ENCODE results near the gene HACD3. TPM values are rescaled to one million over a fixed set of nuclear protein-coding genes. Genes with fewer than 3 reads are reported as not detected.
A peak's percentile ranks its signal among the peaks of the same experiment; 100 is the strongest.
"Not testable (repeated sequence)": the region's sequence is repeated elsewhere in the genome, so short reads cannot be mapped to it uniquely, and the experiment has no call there.

HACD3 gene
- total and polyA plus RNA-seq, 2 experiments from 2014 or later, result 104 to 119 TPM

DNA sequence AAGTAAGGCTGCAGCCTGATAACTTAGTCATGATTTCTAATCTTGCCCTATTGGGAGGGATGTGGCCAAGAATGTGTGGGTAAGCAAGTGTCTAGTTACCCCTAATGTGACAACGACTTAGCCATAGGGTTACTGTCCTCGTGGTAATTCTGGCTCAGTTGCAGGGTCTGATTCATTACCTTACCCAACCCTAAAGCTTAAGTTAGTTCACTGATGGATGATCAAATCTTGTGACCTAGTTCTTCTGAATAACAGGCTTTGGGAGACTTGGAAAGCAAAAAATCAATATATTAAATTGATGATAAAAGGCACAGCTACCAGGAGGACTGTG lies 82.3 kb downstream of the HACD3 start:
- Histone ChIP-seq H3K9me3 (ENCODE audit: low read depth) (no peaks in the 10 kb centered on the region), H2AFZ (peak overlapping the region; percentile 96; the same call in 1 of the 2 replicates), H3K4me2 (ENCODE audit: unreplicated experiment) (peak overlapping the region; percentile 92), H3K79me2 (ENCODE audit: insufficient read depth) (peaks cover 40% of the 10 kb centered on the region), H3K36me3 (ENCODE audit: low read depth) (no peaks in the 10 kb centered on the region), H3K27me3 (replicated peaks; ENCODE audit: insufficient read depth) (no peaks in the 10 kb centered on the region), H4K20me1 (ENCODE audit: insufficient read depth) (no peaks in the 10 kb centered on the region), H3K9me2 (ENCODE audit: insufficient read depth) (no peaks in the 10 kb centered on the region), H3F3A (ENCODE audit: insufficient read depth) (0 out of 2 replicates have a peak, but pooled peaks cover 10% of the 10 kb centered on the region), H3K4me3 (no peak overlapping the region), H3K4me1 (ENCODE audit: insufficient read depth) (peaks cover 39% of the 10 kb centered on the region), H3K9ac (peak overlapping the region; percentile 96), H3K27ac (peak overlapping the region; percentile 94)
- in situ Hi-C loops (cut with MboI), result no loop called here
- TF ChIP-seq EZH2phosphoT487 (IDR thresholded peaks at IDR 0.05; ENCODE audit: insufficient read depth, low read depth) (no peak), EZH2 (IDR thresholded peaks at IDR 0.05; ENCODE audit: insufficient read depth, poor library complexity, severe bottlenecking) (no peak)
- DNase-seq, result peak; percentile 61
- 37% methylated on average over 2 of the region's 2 CpGs for WGBS, 2 experiments (ENCODE audit: low coverage in 1 of 2, low lambda C conversion rate in 2 of 2, missing lambda C conversion rate in 2 of 2)

DNA sequence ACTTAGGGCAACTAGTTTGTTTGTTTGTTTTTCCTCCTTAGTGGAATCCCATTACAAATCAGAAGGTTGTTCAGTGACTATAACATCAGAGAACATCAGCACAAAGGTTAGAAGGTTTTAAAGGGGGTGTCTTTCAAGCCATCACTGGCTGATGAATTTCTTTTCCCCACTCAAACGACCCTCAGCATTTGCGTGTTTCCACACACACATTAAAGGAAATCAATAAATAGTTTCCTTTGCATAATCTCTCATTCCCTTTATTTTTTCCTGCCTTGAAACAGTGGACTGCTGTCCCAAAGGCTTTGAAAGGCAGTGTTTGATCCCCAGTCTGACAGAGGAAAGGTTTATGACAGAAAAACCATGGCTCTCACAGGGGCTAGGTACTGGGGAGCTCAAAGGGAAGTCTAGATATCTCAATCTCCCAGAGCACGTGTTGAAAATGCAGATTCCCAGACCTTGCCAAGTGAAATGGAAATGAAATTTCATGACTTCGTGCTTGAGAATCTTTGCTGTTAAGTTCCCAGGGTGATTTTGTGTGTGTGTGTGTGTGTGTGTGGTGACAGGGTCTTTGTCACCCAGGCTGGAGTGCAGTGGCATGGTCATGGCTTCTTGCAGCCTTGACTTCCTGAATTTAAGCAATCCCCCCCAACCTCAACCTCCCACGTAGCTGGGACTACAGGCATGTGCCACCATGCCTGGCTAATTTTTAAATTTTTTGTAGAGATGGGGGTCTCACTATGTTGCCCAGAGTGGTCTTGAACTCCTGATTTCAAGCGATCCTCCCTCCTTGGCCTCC lies 82.9 kb downstream of the HACD3 start:
- H3K27ac ChIP-seq, result peak overlapping the region; percentile 94
- H3K4me1 ChIP-seq (ENCODE audit: insufficient read depth), result peaks cover 34% of the 10 kb centered on the region
- no peaks in the 10 kb centered on the region for H3K9me3 ChIP-seq (ENCODE audit: low read depth)
- H3K27me3 ChIP-seq (replicated peaks; ENCODE audit: insufficient read depth), result no peaks in the 10 kb centered on the region
- no peak for DNase-seq
- in situ Hi-C loops (cut with MboI), result no loop called here
- no peaks in the 10 kb centered on the region for H3K36me3 ChIP-seq (ENCODE audit: low read depth)
- H3K9ac ChIP-seq, result peak overlapping the region; percentile 13; the same call in 1 of the 2 replicates
- H2AFZ ChIP-seq, result peak overlapping the region; percentile 96; the same call in 1 of the 2 replicates
- WGBS, 2 experiments (ENCODE audit: low coverage in 1 of 2, low lambda C conversion rate in 2 of 2, missing lambda C conversion rate in 2 of 2), result 88 to 91% methylated on average over 6 of the region's 6 CpGs
- H3K4me2 ChIP-seq (ENCODE audit: unreplicated experiment), result no peak overlapping the region
- H3K9me2 ChIP-seq (ENCODE audit: insufficient read depth), result no peaks in the 10 kb centered on the region
- no peak overlapping the region for H3K4me3 ChIP-seq
- peaks cover 35% of the 10 kb centered on the region for H3K79me2 ChIP-seq (ENCODE audit: insufficient read depth)
- H4K20me1 ChIP-seq (ENCODE audit: insufficient read depth), result no peaks in the 10 kb centered on the region
- TF ChIP-seq EZH2 (IDR thresholded peaks at IDR 0.05; ENCODE audit: insufficient read depth, poor library complexity, severe bottlenecking) (no peak), EZH2phosphoT487 (IDR thresholded peaks at IDR 0.05; ENCODE audit: insufficient read depth, low read depth) (no peak)
- 0 out of 2 replicates have a peak, but pooled peaks cover 10% of the 10 kb centered on the region for H3F3A ChIP-seq (ENCODE audit: insufficient read depth)

DNA sequence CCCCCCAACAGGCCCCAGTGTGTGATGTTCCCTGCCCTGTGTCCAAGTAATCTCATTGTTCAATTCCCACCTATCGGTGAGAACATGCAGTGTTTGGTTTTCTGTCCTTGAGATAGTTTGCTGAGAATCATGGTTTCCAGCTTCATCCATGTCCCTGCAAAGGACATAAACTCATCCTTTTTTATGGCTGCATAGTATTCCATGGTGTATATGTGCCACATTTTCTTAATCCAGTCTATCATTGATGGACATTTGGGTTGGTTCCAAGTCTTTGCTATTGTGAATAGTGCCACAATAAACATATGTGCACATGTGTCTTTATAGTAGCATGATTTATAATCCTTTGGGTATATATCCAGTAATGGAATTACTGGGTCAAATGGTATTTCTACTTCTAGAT lies 85.6 kb downstream of the HACD3 start:
- WGBS, 2 experiments (ENCODE audit: low coverage in 1 of 2, low lambda C conversion rate in 2 of 2, missing lambda C conversion rate in 2 of 2), result 92 to 100% methylated on average over 1 of the region's 1 CpG
- in situ Hi-C loops (cut with MboI), result not testable (repeated sequence)

GRCh38 chr15:65618560-65619109 lies 88.4 kb downstream of the HACD3 start:
- in situ Hi-C loops (cut with MboI), result no loop called here
- 69 to 78% methylated on average over 5 of the region's 5 CpGs for WGBS, 2 experiments (ENCODE audit: low coverage in 1 of 2, low lambda C conversion rate in 2 of 2, missing lambda C conversion rate in 2 of 2)

More for the DNA sequence above, 85.6 kb downstream of the HACD3 start:
- not testable (repeated sequence) for H3K4me2 ChIP-seq (ENCODE audit: unreplicated experiment); H3K9me3 ChIP-seq (ENCODE audit: low read depth); H3K9ac ChIP-seq; DNase-seq; H3K27ac ChIP-seq; H3K9me2 ChIP-seq (ENCODE audit: insufficient read depth); H3K36me3 ChIP-seq (ENCODE audit: low read depth); H3K4me3 ChIP-seq; H4K20me1 ChIP-seq (ENCODE audit: insufficient read depth); H2AFZ ChIP-seq; H3K79me2 ChIP-seq (ENCODE audit: insufficient read depth); H3K27me3 ChIP-seq (replicated peaks; ENCODE audit: insufficient read depth)
- H3K4me1 ChIP-seq (ENCODE audit: insufficient read depth), result peaks cover 14% of the 10 kb centered on the region
- H3F3A ChIP-seq (ENCODE audit: insufficient read depth), result 0 out of 2 replicates have a peak, but pooled peaks cover 10% of the 10 kb centered on the region

More at GRCh38 chr15:65618560-65619109, 88.4 kb downstream of the HACD3 start:
- DNase-seq, result no peak
- Histone ChIP-seq H3F3A (ENCODE audit: insufficient read depth) (no peaks in the 10 kb centered on the region), H3K4me3 (no peak overlapping the region), H3K9me3 (ENCODE audit: low read depth) (no peaks in the 10 kb centered on the region), H3K4me1 (ENCODE audit: insufficient read depth) (no peaks in the 10 kb centered on the region), H3K9me2 (ENCODE audit: insufficient read depth) (no peaks in the 10 kb centered on the region), H3K4me2 (ENCODE audit: unreplicated experiment) (no peak overlapping the region), H3K79me2 (ENCODE audit: insufficient read depth) (no peaks in the 10 kb centered on the region), H4K20me1 (ENCODE audit: insufficient read depth) (no peaks in the 10 kb centered on the region), H3K27ac (no peak overlapping the region), H2AFZ (no peak overlapping the region), H3K27me3 (replicated peaks; ENCODE audit: insufficient read depth) (no peaks in the 10 kb centered on the region), H3K36me3 (ENCODE audit: low read depth) (no peaks in the 10 kb centered on the region), H3K9ac (no peak overlapping the region)
- TF ChIP-seq EZH2 (IDR thresholded peaks at IDR 0.05; ENCODE audit: insufficient read depth, poor library complexity, severe bottlenecking) (no peak), EZH2phosphoT487 (IDR thresholded peaks at IDR 0.05; ENCODE audit: insufficient read depth, low read depth) (no peak)
